ENCODE data around the gene CCDC74A. TPM values are rescaled to one million over a fixed set of nuclear protein-coding genes. Genes with fewer than 3 reads are reported as not detected.
"Not testable (repeated sequence)": the region's sequence is repeated elsewhere in the genome, so short reads cannot be mapped to it uniquely, and the experiment has no call there.

Gene CCDC74A
- total RNA-seq, 1 experiment from 2014 or later = 4.0 TPM

DNA sequence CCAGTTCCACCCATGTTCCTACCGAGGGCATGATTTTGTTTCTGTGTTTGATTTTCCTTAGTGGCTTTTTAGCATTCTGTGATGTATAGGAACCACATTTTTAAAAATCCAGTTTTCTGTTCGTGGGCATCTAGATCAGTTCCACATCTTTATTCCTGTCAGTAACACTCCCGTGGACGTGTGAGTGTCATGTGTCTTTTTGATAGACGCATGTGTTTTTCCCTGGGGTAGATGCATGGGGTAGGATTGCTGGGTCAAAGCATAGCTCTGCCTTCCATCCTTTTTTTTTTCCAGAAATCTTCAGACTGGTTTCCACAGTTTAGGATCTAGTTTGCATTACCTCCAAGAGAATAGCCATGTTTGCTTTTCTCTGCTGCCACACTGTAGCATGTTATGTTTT is 38.7 kb downstream of the CCDC74A start:
- Histone ChIP-seq H3K9me3 (ENCODE audit: insufficient read depth, low read depth) (no peaks in the 10 kb centered on the region), H3K79me2 (ENCODE audit: low read depth) (no peaks in the 10 kb centered on the region), H3F3A (ENCODE audit: insufficient read depth, low read depth) (no peaks in the 10 kb centered on the region), H3K4me2 (no peak overlapping the region), H3K9me2 (ENCODE audit: insufficient read depth) (no peaks in the 10 kb centered on the region), H2AFZ (no peak overlapping the region), H3K27ac (no peak overlapping the region), H3K27me3 (ENCODE audit: insufficient read depth, low read depth) (peaks cover 63% of the 10 kb centered on the region), H4K20me1 (ENCODE audit: insufficient read depth) (0 out of 2 replicates have a peak, but pooled peaks cover 3% of the 10 kb centered on the region), H3K4me3 (no peak overlapping the region), H3K36me3 (ENCODE audit: low read depth) (no peaks in the 10 kb centered on the region), H3K4me1 (replicated peaks; ENCODE audit: insufficient read depth) (no peaks in the 10 kb centered on the region)
- TF ChIP-seq EZH2 (IDR thresholded peaks at IDR 0.05; ENCODE audit: low read depth) = no peak
- TF ChIP-seq, protein P1, sequence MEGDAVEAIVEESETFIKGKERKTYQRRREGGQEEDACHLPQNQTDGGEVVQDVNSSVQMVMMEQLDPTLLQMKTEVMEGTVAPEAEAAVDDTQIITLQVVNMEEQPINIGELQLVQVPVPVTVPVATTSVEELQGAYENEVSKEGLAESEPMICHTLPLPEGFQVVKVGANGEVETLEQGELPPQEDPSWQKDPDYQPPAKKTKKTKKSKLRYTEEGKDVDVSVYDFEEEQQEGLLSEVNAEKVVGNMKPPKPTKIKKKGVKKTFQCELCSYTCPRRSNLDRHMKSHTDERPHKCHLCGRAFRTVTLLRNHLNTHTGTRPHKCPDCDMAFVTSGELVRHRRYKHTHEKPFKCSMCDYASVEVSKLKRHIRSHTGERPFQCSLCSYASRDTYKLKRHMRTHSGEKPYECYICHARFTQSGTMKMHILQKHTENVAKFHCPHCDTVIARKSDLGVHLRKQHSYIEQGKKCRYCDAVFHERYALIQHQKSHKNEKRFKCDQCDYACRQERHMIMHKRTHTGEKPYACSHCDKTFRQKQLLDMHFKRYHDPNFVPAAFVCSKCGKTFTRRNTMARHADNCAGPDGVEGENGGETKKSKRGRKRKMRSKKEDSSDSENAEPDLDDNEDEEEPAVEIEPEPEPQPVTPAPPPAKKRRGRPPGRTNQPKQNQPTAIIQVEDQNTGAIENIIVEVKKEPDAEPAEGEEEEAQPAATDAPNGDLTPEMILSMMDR (conservative IDR thresholded peaks at IDR 0.05) = no peak
- no peak for DNase-seq
- ChIA-PET POLR2A (ENCODE audit: unreplicated experiment) (no interaction called here), CTCF (no interaction called here)
- BruUV-seq (replicated peaks) = no TSS peak
- intact Hi-C loops (cut with micrococcal nuclease; ENCODE audit: unreplicated experiment) = no loop called here

DNA sequence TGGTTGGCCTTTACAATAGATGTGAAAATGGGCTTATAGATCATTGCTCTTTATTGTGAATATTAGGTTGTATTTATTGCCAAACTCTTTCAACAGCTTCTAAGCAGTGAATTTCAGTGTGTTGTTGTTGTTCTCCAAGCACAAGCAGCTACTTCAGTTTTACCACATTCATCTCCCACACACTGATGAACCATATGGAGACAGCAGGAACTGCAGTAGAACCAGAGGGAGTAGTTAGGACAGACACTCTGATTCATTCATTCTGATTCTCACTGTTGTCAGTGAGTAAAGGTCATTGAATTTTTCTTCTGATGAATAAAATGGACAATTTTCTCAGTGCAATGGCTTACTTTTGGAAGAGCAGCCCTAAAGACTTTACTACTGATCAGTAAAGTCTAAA is 40.2 kb downstream of the CCDC74A start:
- TF ChIP-seq EZH2 (IDR thresholded peaks at IDR 0.05; ENCODE audit: low read depth) = no peak
- TF ChIP-seq, protein P1 (conservative IDR thresholded peaks at IDR 0.05) = no peak
- no peaks in the 10 kb centered on the region for H3K36me3 ChIP-seq (ENCODE audit: low read depth)
- intact Hi-C loops (cut with micrococcal nuclease; ENCODE audit: unreplicated experiment) = no loop called here
- peaks cover 60% of the 10 kb centered on the region for H3K27me3 ChIP-seq (ENCODE audit: insufficient read depth, low read depth)
- H4K20me1 ChIP-seq (ENCODE audit: insufficient read depth) = 0 out of 2 replicates have a peak, but pooled peaks cover 3% of the 10 kb centered on the region
- no peak for DNase-seq
- H3K4me3 ChIP-seq = no peak overlapping the region
- POLR2A ChIA-PET (ENCODE audit: unreplicated experiment) = no interaction called here
- H3K9me2 ChIP-seq (ENCODE audit: insufficient read depth) = no peaks in the 10 kb centered on the region
- no peaks in the 10 kb centered on the region for H3K9me3 ChIP-seq (ENCODE audit: insufficient read depth, low read depth)
- H3F3A ChIP-seq (ENCODE audit: insufficient read depth, low read depth) = no peaks in the 10 kb centered on the region
- no peak overlapping the region for H3K27ac ChIP-seq
- H3K79me2 ChIP-seq (ENCODE audit: low read depth) = no peaks in the 10 kb centered on the region
- H3K4me1 ChIP-seq (replicated peaks; ENCODE audit: insufficient read depth) = no peaks in the 10 kb centered on the region
- BruUV-seq (replicated peaks) = no TSS peak
- no peak overlapping the region for H2AFZ ChIP-seq
- CTCF ChIA-PET = no interaction called here
- no peak overlapping the region for H3K4me2 ChIP-seq

DNA sequence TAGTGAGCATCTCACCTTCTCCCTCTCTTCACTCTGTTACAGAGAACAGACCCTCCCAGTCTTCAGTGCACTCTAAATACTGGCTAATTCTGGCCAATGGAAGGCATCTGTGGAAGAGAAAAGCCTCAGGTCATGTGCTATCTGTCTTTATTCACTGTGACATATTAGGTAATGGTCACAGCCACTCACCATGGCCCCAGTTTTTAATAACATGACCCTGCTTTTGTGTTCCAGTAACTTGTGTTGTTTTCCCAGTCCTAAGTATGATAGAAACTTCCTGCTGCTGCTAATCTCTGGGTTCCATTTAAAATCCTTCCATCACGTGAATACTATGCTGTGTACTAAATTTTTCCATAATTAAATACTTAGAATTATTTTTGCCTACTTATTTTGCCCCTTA is 40.7 kb downstream of the CCDC74A start:
- DNase-seq; H3K27ac ChIP-seq; H3K36me3 ChIP-seq (ENCODE audit: low read depth); H3K9me3 ChIP-seq (ENCODE audit: insufficient read depth, low read depth); H4K20me1 ChIP-seq (ENCODE audit: insufficient read depth); H3K9me2 ChIP-seq (ENCODE audit: insufficient read depth); POLR2A ChIA-PET (ENCODE audit: unreplicated experiment); CTCF ChIA-PET; H3K4me2 ChIP-seq; intact Hi-C loops (cut with micrococcal nuclease; ENCODE audit: unreplicated experiment); H3K79me2 ChIP-seq (ENCODE audit: low read depth); H3K4me1 ChIP-seq (replicated peaks; ENCODE audit: insufficient read depth); H3K4me3 ChIP-seq; H2AFZ ChIP-seq; H3F3A ChIP-seq (ENCODE audit: insufficient read depth, low read depth); BruUV-seq (replicated peaks): not testable (repeated sequence)
- peaks cover 62% of the 10 kb centered on the region for H3K27me3 ChIP-seq (ENCODE audit: insufficient read depth, low read depth)

DNA sequence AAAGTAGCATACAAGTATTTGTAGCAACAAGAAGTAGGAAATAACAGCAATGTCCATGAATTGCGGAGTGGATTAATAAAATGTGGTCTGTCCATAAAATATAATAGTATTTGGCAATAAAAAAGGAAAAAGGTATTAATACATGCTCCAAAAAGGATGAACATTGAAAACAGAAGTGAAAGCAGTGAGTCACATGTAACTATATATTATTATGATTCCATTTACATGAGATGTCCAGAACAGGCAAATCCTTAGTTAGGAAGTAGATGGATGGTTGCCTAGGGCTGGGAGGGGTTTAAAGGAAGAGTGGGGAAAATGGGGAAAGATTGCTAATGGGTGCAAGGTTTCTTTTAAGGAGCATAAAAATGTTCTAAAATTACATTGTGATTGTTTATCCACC is 44.5 kb downstream of the CCDC74A start:
- ChIA-PET CTCF (no interaction called here), POLR2A (ENCODE audit: unreplicated experiment) (no interaction called here)
- H3K9me2 ChIP-seq (ENCODE audit: insufficient read depth) = no peaks in the 10 kb centered on the region
- H3K27me3 ChIP-seq (ENCODE audit: insufficient read depth, low read depth) = peaks cover 60% of the 10 kb centered on the region
- BruUV-seq (replicated peaks) = no TSS peak
- H3K4me2 ChIP-seq = no peak overlapping the region
- no peaks in the 10 kb centered on the region for H3K79me2 ChIP-seq (ENCODE audit: low read depth)
- no peak for DNase-seq
- TF ChIP-seq EZH2 (IDR thresholded peaks at IDR 0.05; ENCODE audit: low read depth) = no peak
- TF ChIP-seq, protein P1 (conservative IDR thresholded peaks at IDR 0.05) = no peak
- intact Hi-C loops (cut with micrococcal nuclease; ENCODE audit: unreplicated experiment) = no loop called here
- H3K4me1 ChIP-seq (replicated peaks; ENCODE audit: insufficient read depth) = no peaks in the 10 kb centered on the region
- no peak overlapping the region for H3K4me3 ChIP-seq
- H3K27ac ChIP-seq = no peak overlapping the region
- no peak overlapping the region for H2AFZ ChIP-seq
- H3F3A ChIP-seq (ENCODE audit: insufficient read depth, low read depth) = no peaks in the 10 kb centered on the region
- no peaks in the 10 kb centered on the region for H3K36me3 ChIP-seq (ENCODE audit: low read depth)
- H3K9me3 ChIP-seq (ENCODE audit: insufficient read depth, low read depth) = no peaks in the 10 kb centered on the region
- H4K20me1 ChIP-seq (ENCODE audit: insufficient read depth) = peaks cover 3% of the 10 kb centered on the region; the same call in 1 of the 2 replicates
